H1 (cell line): ENCODE results near the gene MYBPC2. TPM values are rescaled to one million over a fixed set of nuclear protein-coding genes. Genes with fewer than 3 reads are reported as not detected.

Source experiments
- BRCA1 ChIP-seq: IDR thresholded peaks from 2 replicates; pipeline ENCODE4 v1.6.1; 2012; ENCODE audit warnings: low read depth, low read length, improper control_type of control experiment
- CHD2 ChIP-seq: IDR thresholded peaks from 2 replicates; pipeline ENCODE4 v1.6.1; 2012; ENCODE audit warnings: low read length, improper control_type of control experiment
- polyA plus RNA-seq, 7 experiments: library from polyadenylated mRNA; depleted of rRNA in 3 of 7; stranded (reverse) in 5 of 7; unstranded in 2 of 7; fragments of >200 nt in 5 of 7; fragments of 200-250 nt in 2 of 7; gene quantifications; 1 replicate in 5 of 7; 2 replicates in 1 of 7; 4 replicates in 1 of 7; pipeline versions ENCODE4 v1.2.1 to v1.2.3, GENCODE V29; 2011 to 2013; ENCODE audit warnings: missing spikeins in 2 of 7, mixed read lengths in 2 of 7
- total RNA-seq: library from RNA; stranded (reverse); fragmentation: NEBNext Ultra II Directional; extraction: Animal tissue kit (Norgen Biotek cat#: 25700); gene quantifications from 2 replicates; pipeline ENCODE4 v1.2.1, GENCODE V29; 2021

Gene MYBPC2
- total and polyA plus RNA-seq, 2 of the 8 experiments (the other 6 are each of a cell fraction or from before 2014, with no cell fraction given), result 1.8 to 3.1 TPM

DNA sequence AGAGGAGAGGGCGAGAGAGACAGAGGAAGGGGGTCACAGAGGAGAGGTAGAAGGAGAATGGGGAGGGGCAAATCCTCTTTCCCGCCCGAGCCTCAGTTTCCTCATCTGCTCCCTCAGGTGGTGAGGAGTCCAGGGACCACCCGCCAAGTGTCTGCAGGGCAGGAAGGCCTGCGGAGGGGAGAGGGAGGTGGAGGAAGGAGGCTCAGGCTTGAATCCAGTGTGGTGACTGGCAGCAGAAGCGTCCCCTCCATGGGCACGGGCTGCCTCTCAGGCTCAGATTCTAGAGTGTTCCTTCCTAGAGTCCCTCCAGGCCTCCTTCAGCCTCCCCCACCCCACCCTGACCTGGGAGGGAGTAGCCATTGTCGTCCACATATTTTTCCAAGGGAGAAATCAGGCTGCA, 60.5 kb downstream of the MYBPC2 start (continued):
- TF ChIP-seq CHD2, result no peak
- TF ChIP-seq BRCA1, result no peak
